ENCODE measurements around the gene CACNA1C. TPM values are rescaled to one million over a fixed set of nuclear protein-coding genes. Genes with fewer than 3 reads are reported as not detected.
"Not testable (repeated sequence)": the region's sequence is repeated elsewhere in the genome, so short reads cannot be mapped to it uniquely, and the experiment has no call there.

The CACNA1C gene
- total RNA-seq, 1 donor from 2014 or later = 6.8 TPM

DNA sequence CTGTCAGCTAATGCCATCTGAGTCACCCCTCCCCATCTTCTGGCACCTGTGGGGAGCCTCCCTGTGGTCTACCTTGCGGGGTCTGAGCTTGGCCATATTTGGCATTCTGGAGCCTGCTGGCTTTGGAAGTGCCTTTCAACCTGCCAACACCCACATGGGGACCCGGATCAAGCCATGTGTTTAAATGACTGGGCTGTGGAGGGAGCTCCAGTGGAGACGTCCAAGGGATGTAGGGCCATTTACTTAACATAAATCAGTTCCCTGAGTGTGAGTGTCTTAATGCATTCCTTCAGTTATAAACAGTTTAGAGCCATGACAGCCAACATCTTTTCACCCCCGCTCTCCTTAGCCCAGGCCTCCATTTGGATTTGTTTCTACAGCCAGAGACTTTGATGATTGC is 22.0 kb downstream of the CACNA1C start:
- DNase-seq (ENCODE audit: low spot score) = no peak

DNA sequence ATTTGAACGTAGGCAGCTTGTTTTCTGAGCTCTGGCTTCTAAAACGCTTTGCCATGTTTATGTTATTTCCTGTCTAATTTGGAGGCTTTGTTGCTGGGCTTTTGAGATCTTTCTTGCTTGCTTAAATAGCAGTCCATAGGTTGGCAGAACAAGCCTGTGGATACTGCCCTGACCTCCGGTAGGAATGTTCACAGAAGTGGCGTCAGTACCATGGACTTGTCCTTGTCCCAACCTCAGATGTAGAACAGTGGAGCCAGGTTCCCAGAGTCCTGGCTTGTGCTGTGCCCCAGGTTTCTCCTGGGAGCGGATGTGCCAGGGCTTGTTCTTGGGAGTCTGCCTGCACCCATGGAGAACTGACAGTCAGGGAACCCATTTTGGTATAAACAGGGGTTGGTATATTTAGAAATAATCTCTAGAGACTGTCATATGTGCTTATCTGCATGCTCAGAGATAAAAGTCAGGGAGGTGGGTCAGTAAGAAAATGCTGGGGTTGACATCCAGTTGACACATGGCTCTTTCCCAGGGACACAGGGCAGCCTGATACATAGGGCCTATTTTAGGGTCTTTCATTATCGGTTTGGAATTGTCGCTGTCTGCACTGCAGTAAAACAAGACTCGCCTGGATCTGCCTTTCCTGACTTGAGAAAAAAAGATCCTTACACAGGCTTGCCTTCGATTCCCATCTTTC is 22.9 kb downstream of the CACNA1C start:
- DNase-seq (ENCODE audit: low spot score) = no peak

DNA sequence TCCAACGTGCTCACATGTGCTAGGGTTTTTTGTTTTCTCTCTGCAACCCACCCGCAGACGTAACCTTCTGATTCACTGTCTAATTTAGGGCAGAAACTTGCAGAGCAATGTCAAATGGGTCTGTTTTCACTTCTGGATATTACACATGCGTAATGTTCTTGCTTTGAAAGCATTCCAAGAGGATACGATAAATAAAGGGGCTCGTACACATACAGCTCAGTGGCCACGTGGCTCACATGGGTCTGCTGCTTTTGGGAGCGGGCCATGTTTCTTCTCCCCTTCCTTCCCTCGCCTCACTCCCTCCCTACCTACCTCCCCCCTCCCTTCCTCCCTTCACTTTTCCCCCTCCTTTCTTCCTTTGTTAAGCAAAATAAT is 23.4 kb downstream of the CACNA1C start:
- no peak for DNase-seq (ENCODE audit: low spot score)

DNA sequence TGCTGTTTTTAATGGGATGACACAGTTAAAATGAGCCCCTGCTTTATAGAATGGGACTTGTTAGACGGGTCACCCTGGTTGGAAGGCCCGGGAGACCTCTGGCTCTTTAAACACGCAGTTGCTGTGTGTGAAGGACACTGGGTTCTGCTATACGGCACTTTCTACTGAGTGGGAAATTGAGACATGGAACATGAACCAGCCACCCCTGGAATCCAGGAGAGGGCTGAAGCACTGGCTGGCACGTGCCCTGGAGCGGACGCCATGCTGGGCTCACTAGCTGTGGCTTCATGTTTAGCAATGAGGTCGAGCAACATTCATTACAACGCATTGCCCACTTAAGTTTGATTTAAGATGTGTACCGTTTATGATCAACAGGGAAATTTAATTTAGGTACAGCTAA is 23.9 kb downstream of the CACNA1C start:
- no peak for DNase-seq (ENCODE audit: low spot score)

- no peak for DNase-seq (ENCODE audit: low spot score)
Measured at GRCh38 chr12:2080604-2081003, 27.8 kb downstream of the CACNA1C start.

GRCh38 chr12:2082321-2082720 is 29.5 kb downstream of the CACNA1C start:
- DNase-seq (ENCODE audit: low spot score) = no peak

DNA sequence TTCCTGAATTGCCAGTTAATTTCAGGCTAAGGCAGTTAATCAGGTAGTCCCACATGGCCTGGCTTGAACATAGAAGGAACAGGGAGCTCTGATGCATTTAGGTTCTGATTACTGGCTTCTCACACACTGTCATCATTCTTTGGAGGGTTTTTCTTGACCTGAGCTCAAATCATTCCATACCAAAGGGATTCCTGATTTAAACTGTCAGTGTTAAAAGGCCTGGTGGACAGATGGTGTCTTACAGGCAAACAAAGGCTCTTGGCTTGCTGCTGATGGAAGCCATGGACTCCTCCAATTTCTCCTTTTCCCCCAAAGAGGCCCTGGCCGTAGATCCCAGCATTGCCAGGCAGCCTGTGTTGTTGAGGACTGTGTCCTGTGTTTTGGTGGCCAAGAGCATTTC is 30.2 kb downstream of the CACNA1C start:
- no peak for DNase-seq (ENCODE audit: low spot score)

GRCh38 chr12:2083561-2083960 is 30.8 kb downstream of the CACNA1C start:
- DNase-seq (ENCODE audit: low spot score) = no peak

DNA sequence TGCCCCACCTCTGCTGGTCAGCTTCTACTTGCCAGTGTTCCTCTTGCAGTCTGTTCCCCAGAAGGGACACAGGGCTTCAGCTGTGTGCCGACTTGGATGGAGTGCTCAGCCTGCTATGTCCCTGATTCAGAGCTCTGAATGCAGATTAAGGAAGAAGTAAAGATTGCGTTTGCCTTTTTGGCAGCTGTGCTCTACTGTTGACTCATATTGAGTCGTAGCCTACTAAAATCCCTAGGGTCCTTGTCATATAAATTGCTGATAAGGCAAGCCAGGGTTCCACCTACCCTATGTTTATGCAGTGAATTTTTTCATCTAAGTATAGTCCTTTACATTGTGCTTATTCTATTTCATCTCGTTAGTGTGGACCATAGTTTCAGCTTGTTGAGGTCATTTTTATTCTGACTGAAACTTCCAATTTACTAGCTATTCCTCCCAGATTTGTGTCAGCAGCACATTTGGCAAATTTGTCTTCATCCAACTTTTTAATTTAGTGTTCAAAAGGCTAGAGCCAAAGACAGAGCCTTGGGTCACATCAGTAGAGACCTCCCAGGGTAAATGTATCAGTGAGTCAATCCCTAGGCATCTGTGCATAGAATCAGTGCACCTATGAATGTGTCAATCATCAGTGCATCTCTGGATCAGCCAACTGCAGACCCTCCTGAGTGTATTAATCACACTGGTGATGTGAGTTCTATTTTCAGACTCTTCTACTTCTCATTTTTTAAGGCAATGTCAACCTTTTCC is 31.9 kb downstream of the CACNA1C start:
- no peak for DNase-seq (ENCODE audit: low spot score)

DNA sequence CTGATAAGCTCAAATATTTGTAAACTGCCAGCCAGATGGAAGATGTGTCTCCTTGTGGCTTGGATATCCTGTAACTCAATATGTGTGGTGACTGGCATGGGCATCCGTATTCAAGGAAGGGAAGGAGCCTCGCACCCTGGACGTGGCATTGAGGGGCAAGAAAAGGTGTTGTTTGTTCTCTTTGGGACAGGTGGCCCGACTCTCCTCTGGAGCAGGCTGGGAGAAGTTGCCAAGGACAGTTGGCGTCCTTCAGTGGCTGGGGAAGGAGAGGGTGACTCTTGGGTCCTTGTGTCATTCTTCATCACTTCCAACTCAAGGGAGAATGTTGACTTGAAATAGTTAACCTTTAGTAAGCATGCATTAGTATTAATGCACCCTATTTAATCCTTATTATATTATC is 39.6 kb downstream of the CACNA1C start:
- no peak for DNase-seq (ENCODE audit: low spot score)

- no peak for DNase-seq (ENCODE audit: low spot score)
Measured at GRCh38 chr12:2092890-2093289, 40.1 kb downstream of the CACNA1C start.

DNA sequence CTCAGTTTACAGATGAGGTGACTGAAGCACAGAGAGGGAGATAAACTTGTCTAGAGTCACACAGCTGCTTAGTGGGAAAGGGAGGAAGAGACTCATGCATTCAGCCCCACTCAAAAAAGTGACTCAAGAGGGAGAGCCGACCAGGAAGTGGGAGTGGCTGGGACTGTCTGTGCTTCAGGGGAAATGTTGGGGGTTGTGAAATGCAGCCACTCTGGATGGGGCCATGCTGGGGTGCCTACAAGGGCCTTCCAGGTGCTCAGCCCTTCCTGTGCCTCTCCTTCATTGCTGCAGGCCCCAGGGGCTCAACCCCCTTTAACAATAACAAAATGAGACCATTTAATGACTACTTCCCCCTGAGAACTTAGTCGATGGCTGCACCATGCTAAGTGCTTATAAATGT is 41.8 kb downstream of the CACNA1C start:
- DNase-seq (ENCODE audit: low spot score) = no peak

- DNase-seq (ENCODE audit: low spot score) = no peak
Measured at GRCh38 chr12:2095878-2096277, 43.1 kb downstream of the CACNA1C start.

- no peak for DNase-seq (ENCODE audit: low spot score)
Measured at GRCh38 chr12:2097617-2098016, 44.8 kb downstream of the CACNA1C start.

GRCh38 chr12:2098852-2099251 is 46.1 kb downstream of the CACNA1C start:
- no peak for DNase-seq (ENCODE audit: low spot score)

DNA sequence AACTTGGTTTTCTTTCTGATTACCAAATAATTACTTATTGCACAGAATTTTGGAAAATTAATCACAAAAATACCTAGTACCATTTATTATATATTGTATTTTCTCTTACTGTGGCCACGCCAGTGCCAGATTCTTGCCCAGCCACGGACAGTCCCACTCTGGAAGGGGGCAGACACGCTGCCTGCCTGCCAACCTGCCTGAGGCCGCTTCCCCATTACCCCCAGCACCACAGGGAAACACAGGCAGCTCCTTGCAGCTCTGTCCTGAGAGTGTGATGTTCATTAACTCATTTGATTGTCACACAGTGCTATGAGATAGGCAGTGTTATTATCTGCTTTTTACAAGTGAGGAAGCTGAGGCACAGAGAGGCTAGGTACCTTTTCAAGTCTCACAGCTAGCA is 46.8 kb downstream of the CACNA1C start:
- no peak for DNase-seq (ENCODE audit: low spot score)

DNA sequence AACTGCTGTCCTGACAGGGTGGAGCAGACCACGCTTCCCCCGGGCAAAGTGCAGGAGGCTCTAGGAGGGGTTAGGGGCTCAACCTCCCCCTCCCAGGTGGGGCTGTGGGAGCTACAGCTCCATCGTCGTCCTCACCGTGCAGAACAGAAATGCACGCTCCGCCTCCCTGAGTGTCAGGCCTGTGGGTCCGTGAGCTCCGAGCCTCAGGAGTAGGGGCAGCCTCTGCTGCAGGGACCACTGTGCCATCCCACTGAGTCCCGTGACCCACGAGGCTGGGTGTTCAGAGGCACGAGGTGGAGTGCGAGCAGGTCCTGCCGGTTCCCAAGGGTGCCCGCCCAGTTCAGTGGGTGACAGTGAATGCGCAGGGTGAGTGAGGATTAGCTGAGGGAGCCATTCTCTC is 48.6 kb downstream of the CACNA1C start:
- DNase-seq (ENCODE audit: low spot score) = no peak

- DNase-seq (ENCODE audit: low spot score) = no peak
Measured at GRCh38 chr12:2101771-2102170, 49.0 kb downstream of the CACNA1C start.

DNA sequence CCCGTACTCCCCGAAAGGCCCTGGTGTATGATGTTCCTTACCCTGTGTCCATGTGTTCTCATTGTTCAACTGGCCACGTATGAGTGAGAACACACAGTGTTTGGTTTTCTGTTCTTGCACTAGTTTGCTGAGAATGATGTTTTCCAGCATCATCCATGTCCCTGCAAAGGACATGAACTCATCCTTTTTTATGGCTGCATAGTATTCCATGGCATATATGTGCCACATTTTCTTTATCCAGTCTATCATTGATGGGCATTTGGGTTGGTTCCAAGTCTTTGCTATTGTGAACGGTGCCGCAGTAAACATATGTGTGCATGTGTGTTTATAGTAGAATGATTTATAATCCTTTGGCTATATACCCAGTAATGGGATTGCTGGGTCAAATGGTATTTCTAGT is 49.9 kb downstream of the CACNA1C start:
- not testable (repeated sequence) for DNase-seq (ENCODE audit: low spot score)

DNA sequence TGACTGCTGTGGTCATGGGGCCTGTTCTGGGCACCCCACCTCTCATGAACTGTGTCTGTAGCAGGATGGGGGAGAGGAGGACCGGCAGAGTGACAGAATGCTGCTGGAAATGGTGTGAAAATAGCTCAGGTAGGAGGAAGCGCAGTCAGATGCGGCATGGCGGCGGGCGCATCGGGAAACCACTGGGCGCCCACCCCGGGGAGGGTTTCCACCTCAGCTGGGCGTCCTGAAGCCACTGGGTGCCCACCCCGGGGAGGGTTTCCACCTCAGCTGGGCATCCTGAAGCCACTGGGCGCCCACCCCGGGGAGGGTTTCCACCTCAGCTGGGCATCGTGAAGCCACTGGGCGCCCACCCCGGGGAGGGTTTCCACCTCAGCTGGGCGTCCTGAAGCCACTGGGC is 52.6 kb downstream of the CACNA1C start:
- DNase-seq (ENCODE audit: low spot score) = not testable (repeated sequence)

GRCh38 chr12:2108166-2108565 is 55.4 kb downstream of the CACNA1C start:
- DNase-seq (ENCODE audit: low spot score) = no peak

DNA sequence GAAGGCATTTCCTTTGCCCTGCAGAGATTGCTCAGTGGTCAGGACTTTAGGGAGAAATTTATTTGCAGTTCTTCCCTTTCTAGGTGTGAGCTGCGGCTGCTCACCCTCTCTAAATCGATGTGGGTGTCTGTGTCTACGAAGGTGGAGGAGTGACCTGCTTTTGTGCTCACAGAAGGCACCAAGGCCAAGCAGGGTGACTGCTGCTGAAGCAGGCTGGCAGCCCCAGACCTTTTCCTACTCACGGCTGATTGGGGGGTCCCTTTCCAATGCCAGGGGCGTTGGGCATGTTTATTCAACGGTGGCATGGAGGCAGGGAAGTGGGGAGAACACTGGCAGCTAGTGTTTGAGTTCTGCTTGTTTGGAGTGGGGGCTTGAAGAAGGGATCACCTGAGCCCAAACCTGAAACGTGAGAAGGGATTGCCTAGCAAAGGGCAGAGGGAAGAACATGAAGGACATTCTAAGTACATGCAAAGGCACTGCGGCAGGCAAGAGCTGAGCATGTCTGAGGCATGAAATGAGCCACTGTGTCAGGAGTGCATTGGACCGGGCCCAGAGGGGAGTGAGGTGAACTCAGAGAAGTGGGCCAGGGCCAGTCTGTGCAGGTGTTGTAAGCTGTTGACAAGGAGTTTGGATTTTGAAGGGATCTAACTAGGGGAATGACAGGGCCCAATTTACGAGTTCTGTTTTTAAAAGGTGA is 56.3 kb downstream of the CACNA1C start:
- no peak for DNase-seq (ENCODE audit: low spot score)

- no peak for DNase-seq (ENCODE audit: low spot score)
Measured at GRCh38 chr12:2110127-2110526, 57.3 kb downstream of the CACNA1C start.

Data from mesenteric fat pad (tissue), 1 donor.